WTC11 (cell line): ENCODE results near the gene BABAM2. TPM values are rescaled to one million over a fixed set of nuclear protein-coding genes. Genes with fewer than 3 reads are reported as not detected.

Experiments used
- ATAC-seq: fragments of 200-7000 bp; cut with Tn5 transposase; 2 replicates; pipeline ENCODE4 v1.10.0; 2021; ENCODE audit warnings: mild to moderate bottlenecking, moderate library complexity
- CTCF ChIA-PET: fragments of 300-600 bp; sonication (Branson Sonifier 250); formaldehyde crosslinking; loops from one replicate; lab custom pipeline; 2021; ENCODE audit warnings: antibody characterized with exemption; lab: Charles Lee
- POLR2A ChIA-PET: fragments of 350-600 bp; sonication (Branson Sonifier 250); formaldehyde crosslinking; loops from one replicate; lab custom pipeline; 2021; ENCODE audit warnings: antibody characterized with exemption; lab: Charles Lee
- DNase-seq: peaks from one replicate; pipeline ENCODE4 v3.0.0; 2021; ENCODE audit warnings: low spot score
- H3K27ac Mint-ChIP-seq: 2 replicates; pipeline ENCODE4 v1.8.0; 2021; ENCODE audit warnings: mixed read lengths
- H3K27me3 Mint-ChIP-seq: 2 replicates; pipeline ENCODE4 v1.8.0; 2021; ENCODE audit warnings: low read depth, mild to moderate bottlenecking, moderate library complexity, mixed read lengths
- H3K36me3 Mint-ChIP-seq: 2 replicates; pipeline ENCODE4 v1.8.0; 2021; ENCODE audit warnings: mixed read lengths
- H3K4me1 Mint-ChIP-seq: 2 replicates; pipeline ENCODE4 v1.8.0; 2022; ENCODE audit warnings: mixed read lengths
- H3K4me3 Mint-ChIP-seq: 2 replicates; pipeline ENCODE4 v1.8.0; 2021; ENCODE audit warnings: mild to moderate bottlenecking, moderate library complexity, mixed read lengths
- H3K9me3 Mint-ChIP-seq: 2 replicates; pipeline ENCODE4 v1.8.0; 2021; ENCODE audit warnings: mixed read lengths
- EMX1 ChIP-seq: fragments of 250-450 bp; sonication (Bioruptor Pico); IDR thresholded peaks from 2 replicates; pipeline ENCODE4 v1.8.0; 2021; ENCODE audit warnings: mild to moderate bottlenecking
- SP1 ChIP-seq: sonication (generic); formaldehyde crosslinking; conservative IDR thresholded peaks from 2 replicates; pipeline ENCODE4 v1.8.1; 2022; ENCODE audit warnings: missing genetic modification reagents
- ZNF219 ChIP-seq: sonication (generic); formaldehyde crosslinking; IDR thresholded peaks from 2 replicates; pipeline ENCODE4 v1.8.0; 2023; ENCODE audit warnings: missing genetic modification reagents, mild to moderate bottlenecking, borderline replicate concordance
- ZNF396 ChIP-seq: fragments of 250-450 bp; sonication (Bioruptor Pico); IDR thresholded peaks from 2 replicates; pipeline ENCODE4 v1.8.0; 2021; ENCODE audit warnings: mild to moderate bottlenecking, moderate library complexity, borderline replicate concordance
- total RNA-seq: library from RNA; stranded (reverse); gene quantifications from 3 replicates; pipeline ENCODE4 v1.2.3, GENCODE V29; 2021
- TF ChIP-seq, protein P1 (sequence below): fragments of 250-450 bp; sonication (Bioruptor Pico); conservative IDR thresholded peaks from 2 replicates; pipeline ENCODE4 v1.9.0; 2021; ENCODE audit warnings: mild to moderate bottlenecking
- TF ChIP-seq, protein P2 (sequence below): sonication (generic); formaldehyde crosslinking; IDR thresholded peaks from 2 replicates; pipeline ENCODE4 v1.8.0; 2022; ENCODE audit warnings: mild to moderate bottlenecking, missing genetic modification reagents
- TF ChIP-seq, protein P3 (sequence below): sonication (generic); formaldehyde crosslinking; IDR thresholded peaks from 2 replicates; pipeline ENCODE4 v1.8.0; 2023; ENCODE audit warnings: mild to moderate bottlenecking, missing genetic modification reagents
- TF ChIP-seq, protein P4 (sequence below): sonication (generic); formaldehyde crosslinking; IDR thresholded peaks from 2 replicates; pipeline ENCODE4 v1.8.1; 2022; ENCODE audit warnings: mild to moderate bottlenecking, moderate library complexity, missing genetic modification reagents
- TF ChIP-seq, protein P5 (sequence below): fragments of 250-450 bp; sonication (Bioruptor Pico); IDR thresholded peaks from 2 replicates; pipeline ENCODE4 v1.9.0; 2021; ENCODE audit warnings: mild to moderate bottlenecking, borderline replicate concordance
- TF ChIP-seq, protein P6 (sequence below): sonication (generic); formaldehyde crosslinking; IDR thresholded peaks from 2 replicates; pipeline ENCODE4 v1.8.1; 2023; ENCODE audit warnings: mild to moderate bottlenecking, missing genetic modification reagents, borderline replicate concordance

Gene BABAM2
- total RNA-seq, 1 experiment from 2014 or later: 16.5 TPM

DNA sequence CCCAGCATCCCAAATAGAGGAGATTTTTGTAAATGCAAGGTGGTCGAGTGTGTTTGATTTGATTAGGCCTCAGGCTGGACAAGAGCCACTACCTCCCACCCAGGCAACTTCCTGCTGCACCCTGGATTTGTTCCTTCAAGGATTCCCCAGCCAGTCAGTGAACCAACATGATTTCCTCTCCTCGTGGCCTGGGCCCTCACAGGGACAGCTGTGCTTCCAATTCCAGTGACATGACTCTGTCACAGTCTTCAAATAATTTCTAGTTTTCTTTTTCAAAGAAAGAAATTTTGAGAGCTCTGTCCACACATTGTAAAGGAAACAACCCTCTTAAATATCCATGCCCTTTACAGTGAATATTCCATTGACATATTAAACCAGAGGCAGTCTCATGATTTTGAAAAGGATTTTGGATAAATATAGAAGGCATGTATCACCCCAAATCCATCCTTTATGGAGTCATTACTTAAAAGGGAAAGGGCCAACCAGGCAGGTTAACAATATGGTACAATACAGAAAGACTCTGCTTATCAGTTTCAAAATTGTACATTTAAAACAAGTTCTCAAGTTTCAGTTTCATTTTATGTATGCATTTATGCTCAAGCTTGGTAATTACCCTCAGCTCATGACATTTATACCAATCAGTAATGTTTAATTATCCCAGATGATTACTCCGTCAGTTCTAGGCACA is 380.8 kb downstream of the BABAM2 start:
- Mint-ChIP-seq H3K36me3 (no peaks in the 10 kb centered on the region), H3K9me3 (no peaks in the 10 kb centered on the region), H3K4me3 (no peak overlapping the region), H3K27me3 (no peaks in the 10 kb centered on the region), H3K27ac (no peak overlapping the region), H3K4me1 (peaks cover 29% of the 10 kb centered on the region)
- ChIA-PET POLR2A (no interaction called here), CTCF (no interaction called here)
- no peak for DNase-seq
- TF ChIP-seq EMX1 (CRISPR knock-in tag): no peak
- TF ChIP-seq, protein P1, sequence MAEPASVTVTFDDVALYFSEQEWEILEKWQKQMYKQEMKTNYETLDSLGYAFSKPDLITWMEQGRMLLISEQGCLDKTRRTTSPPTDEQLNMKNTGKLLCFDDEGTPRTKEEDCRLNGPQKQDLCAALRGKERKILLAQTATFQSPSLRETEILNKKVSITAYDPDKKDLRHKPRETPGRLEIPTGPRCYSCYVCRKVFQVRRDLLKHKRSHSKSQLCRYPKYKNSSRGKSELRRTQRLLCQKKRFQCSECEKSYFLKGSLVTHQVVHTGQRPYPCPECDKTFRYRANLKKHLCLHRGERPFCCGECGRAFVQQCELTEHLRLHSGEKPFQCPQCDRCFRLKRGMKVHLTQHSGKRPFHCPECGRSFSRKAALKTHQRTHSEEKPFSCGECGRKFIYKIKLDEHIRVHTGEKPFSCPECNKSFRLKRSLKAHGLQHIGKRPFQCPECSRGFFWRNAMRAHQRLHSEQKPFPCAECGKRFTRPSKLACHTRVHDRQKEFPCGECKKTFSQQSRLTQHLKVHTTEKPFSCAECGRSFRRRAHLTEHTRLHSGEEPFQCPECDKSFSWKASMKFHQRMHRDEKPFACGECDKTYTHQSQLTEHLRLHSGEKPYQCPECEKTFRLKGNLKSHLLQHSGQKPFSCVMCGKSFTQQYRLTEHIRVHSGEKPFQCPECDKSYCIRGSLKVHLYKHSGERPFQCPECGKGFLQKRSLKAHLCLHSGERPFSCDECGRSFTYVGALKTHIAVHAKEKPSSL (CRISPR knock-in tag): no peak
- TF ChIP-seq ZNF396 (CRISPR knock-in tag): no peak
- TF ChIP-seq, protein P2, sequence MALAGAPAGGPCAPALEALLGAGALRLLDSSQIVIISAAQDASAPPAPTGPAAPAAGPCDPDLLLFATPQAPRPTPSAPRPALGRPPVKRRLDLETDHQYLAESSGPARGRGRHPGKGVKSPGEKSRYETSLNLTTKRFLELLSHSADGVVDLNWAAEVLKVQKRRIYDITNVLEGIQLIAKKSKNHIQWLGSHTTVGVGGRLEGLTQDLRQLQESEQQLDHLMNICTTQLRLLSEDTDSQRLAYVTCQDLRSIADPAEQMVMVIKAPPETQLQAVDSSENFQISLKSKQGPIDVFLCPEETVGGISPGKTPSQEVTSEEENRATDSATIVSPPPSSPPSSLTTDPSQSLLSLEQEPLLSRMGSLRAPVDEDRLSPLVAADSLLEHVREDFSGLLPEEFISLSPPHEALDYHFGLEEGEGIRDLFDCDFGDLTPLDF (CRISPR knock-in tag): no peak
- TF ChIP-seq, protein P3, sequence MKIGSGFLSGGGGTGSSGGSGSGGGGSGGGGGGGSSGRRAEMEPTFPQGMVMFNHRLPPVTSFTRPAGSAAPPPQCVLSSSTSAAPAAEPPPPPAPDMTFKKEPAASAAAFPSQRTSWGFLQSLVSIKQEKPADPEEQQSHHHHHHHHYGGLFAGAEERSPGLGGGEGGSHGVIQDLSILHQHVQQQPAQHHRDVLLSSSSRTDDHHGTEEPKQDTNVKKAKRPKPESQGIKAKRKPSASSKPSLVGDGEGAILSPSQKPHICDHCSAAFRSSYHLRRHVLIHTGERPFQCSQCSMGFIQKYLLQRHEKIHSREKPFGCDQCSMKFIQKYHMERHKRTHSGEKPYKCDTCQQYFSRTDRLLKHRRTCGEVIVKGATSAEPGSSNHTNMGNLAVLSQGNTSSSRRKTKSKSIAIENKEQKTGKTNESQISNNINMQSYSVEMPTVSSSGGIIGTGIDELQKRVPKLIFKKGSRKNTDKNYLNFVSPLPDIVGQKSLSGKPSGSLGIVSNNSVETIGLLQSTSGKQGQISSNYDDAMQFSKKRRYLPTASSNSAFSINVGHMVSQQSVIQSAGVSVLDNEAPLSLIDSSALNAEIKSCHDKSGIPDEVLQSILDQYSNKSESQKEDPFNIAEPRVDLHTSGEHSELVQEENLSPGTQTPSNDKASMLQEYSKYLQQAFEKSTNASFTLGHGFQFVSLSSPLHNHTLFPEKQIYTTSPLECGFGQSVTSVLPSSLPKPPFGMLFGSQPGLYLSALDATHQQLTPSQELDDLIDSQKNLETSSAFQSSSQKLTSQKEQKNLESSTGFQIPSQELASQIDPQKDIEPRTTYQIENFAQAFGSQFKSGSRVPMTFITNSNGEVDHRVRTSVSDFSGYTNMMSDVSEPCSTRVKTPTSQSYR (CRISPR knock-in tag): no peak
- no peak for TF ChIP-seq ZNF219 (CRISPR knock-in tag)
- TF ChIP-seq SP1 (CRISPR knock-in tag): no peak
- ATAC-seq: no peak

DNA sequence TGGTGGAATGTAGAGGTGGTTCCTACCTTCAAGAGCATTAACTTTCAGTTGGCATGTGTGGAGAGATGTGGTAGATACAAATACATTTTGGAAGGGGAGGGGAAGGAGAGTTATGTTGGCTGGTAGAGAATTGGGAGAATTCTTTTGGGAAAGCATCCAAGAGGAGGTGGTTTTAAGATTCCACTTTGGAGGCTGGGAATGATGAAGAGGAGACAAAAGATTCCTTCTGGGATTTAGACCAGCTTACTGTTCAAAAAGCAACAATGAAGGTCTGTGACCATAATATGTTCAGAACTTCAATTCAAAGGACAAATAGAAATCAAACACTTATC is 381.4 kb downstream of the BABAM2 start:
- no peak overlapping the region for H3K27ac Mint-ChIP-seq
- DNase-seq: no peak
- ChIA-PET POLR2A (no interaction called here), CTCF (no interaction called here)
- no peaks in the 10 kb centered on the region for H3K27me3 Mint-ChIP-seq
- no peaks in the 10 kb centered on the region for H3K36me3 Mint-ChIP-seq
- no peak for ATAC-seq
- H3K4me1 Mint-ChIP-seq: peaks cover 29% of the 10 kb centered on the region
- H3K9me3 Mint-ChIP-seq: no peaks in the 10 kb centered on the region
- H3K4me3 Mint-ChIP-seq: no peak overlapping the region
- TF ChIP-seq, protein P4, sequence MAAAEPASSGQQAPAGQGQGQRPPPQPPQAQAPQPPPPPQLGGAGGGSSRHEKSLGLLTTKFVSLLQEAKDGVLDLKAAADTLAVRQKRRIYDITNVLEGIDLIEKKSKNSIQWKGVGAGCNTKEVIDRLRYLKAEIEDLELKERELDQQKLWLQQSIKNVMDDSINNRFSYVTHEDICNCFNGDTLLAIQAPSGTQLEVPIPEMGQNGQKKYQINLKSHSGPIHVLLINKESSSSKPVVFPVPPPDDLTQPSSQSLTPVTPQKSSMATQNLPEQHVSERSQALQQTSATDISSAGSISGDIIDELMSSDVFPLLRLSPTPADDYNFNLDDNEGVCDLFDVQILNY (CRISPR knock-in tag): no peak
- TF ChIP-seq, protein P5, sequence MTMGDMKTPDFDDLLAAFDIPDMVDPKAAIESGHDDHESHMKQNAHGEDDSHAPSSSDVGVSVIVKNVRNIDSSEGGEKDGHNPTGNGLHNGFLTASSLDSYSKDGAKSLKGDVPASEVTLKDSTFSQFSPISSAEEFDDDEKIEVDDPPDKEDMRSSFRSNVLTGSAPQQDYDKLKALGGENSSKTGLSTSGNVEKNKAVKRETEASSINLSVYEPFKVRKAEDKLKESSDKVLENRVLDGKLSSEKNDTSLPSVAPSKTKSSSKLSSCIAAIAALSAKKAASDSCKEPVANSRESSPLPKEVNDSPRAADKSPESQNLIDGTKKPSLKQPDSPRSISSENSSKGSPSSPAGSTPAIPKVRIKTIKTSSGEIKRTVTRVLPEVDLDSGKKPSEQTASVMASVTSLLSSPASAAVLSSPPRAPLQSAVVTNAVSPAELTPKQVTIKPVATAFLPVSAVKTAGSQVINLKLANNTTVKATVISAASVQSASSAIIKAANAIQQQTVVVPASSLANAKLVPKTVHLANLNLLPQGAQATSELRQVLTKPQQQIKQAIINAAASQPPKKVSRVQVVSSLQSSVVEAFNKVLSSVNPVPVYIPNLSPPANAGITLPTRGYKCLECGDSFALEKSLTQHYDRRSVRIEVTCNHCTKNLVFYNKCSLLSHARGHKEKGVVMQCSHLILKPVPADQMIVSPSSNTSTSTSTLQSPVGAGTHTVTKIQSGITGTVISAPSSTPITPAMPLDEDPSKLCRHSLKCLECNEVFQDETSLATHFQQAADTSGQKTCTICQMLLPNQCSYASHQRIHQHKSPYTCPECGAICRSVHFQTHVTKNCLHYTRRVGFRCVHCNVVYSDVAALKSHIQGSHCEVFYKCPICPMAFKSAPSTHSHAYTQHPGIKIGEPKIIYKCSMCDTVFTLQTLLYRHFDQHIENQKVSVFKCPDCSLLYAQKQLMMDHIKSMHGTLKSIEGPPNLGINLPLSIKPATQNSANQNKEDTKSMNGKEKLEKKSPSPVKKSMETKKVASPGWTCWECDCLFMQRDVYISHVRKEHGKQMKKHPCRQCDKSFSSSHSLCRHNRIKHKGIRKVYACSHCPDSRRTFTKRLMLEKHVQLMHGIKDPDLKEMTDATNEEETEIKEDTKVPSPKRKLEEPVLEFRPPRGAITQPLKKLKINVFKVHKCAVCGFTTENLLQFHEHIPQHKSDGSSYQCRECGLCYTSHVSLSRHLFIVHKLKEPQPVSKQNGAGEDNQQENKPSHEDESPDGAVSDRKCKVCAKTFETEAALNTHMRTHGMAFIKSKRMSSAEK (CRISPR knock-in tag): no peak
- TF ChIP-seq, protein P1 (CRISPR knock-in tag): no peak
- TF ChIP-seq, protein P3 (CRISPR knock-in tag): no peak
- TF ChIP-seq, protein P6, sequence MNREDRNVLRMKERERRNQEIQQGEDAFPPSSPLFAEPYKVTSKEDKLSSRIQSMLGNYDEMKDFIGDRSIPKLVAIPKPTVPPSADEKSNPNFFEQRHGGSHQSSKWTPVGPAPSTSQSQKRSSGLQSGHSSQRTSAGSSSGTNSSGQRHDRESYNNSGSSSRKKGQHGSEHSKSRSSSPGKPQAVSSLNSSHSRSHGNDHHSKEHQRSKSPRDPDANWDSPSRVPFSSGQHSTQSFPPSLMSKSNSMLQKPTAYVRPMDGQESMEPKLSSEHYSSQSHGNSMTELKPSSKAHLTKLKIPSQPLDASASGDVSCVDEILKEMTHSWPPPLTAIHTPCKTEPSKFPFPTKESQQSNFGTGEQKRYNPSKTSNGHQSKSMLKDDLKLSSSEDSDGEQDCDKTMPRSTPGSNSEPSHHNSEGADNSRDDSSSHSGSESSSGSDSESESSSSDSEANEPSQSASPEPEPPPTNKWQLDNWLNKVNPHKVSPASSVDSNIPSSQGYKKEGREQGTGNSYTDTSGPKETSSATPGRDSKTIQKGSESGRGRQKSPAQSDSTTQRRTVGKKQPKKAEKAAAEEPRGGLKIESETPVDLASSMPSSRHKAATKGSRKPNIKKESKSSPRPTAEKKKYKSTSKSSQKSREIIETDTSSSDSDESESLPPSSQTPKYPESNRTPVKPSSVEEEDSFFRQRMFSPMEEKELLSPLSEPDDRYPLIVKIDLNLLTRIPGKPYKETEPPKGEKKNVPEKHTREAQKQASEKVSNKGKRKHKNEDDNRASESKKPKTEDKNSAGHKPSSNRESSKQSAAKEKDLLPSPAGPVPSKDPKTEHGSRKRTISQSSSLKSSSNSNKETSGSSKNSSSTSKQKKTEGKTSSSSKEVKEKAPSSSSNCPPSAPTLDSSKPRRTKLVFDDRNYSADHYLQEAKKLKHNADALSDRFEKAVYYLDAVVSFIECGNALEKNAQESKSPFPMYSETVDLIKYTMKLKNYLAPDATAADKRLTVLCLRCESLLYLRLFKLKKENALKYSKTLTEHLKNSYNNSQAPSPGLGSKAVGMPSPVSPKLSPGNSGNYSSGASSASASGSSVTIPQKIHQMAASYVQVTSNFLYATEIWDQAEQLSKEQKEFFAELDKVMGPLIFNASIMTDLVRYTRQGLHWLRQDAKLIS (CRISPR knock-in tag): no peak
